HG03045 (cell line): ENCODE measurements around the gene ISOC1.

ENCODE experiments used
- ATAC-seq: cut with Tn5 transposase; IDR thresholded peaks from one replicate; pipeline ENCODE4 v1.9.1; 2021; ENCODE audit warnings: mild to moderate bottlenecking, moderate library complexity; ENCODE audit not compliant: unreplicated experiment

Gene ISOC1

GRCh38 chr5:129094924-129095899 lies 663 bp downstream of the ISOC1 start:
- ATAC-seq: peak; percentile 62

GRCh38 chr5:129096382-129096991 lies 1.9 kb downstream of the ISOC1 start:
- ATAC-seq: no peak

GRCh38 chr5:129097498-129098296 lies 3.1 kb downstream of the ISOC1 start:
- ATAC-seq: no peak

GRCh38 chr5:129098488-129099183 lies 4.1 kb downstream of the ISOC1 start:
- ATAC-seq: no peak

- no peak for ATAC-seq
These were observed 4.6 kb downstream of the ISOC1 start for GRCh38 chr5:129099184-129099569.

DNA sequence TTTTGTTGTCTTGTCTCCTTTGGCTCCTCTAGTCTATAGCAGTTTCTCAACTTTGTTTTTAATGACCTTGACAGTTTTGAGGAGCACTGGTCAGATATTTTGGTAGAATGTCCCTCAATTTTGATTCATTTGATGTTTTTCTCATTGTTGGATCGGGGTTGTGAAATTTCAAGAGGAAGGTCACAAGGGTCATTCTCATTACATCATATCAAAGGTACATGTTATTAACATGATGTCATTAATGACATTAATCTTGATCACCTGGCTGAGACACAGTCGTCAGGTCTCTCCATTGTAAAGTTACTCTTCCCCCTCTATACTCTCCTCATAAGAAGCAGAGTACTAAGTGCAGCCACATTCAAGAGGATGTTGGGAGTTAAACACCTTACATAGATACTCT lies 7.2 kb downstream of the ISOC1 start:
- ATAC-seq: no peak

DNA sequence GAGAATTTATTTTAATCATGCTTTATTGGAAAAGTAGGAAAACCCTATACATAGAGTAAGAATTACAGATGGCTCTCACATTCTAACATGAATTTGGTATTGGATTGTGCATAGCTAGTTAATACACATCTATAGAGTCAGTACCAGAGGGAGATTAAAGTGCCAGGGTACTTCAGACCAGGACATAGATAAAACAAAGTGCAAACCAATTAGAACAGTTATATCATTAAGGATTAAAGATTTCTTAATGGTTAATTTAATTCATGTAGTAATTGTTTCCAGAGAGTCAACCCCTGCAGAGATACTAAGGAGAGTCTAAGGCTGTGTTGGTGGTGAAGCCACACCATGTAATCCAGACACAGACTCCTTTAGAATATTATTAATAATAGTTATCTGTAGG lies 8.8 kb downstream of the ISOC1 start:
- no peak for ATAC-seq

GRCh38 chr5:129104915-129105455 lies 10.4 kb downstream of the ISOC1 start:
- no peak for ATAC-seq

- no peak for ATAC-seq
These were observed 13.1 kb downstream of the ISOC1 start for GRCh38 chr5:129107637-129108036.

GRCh38 chr5:129110742-129111141 lies 16.2 kb downstream of the ISOC1 start:
- no peak for ATAC-seq

DNA sequence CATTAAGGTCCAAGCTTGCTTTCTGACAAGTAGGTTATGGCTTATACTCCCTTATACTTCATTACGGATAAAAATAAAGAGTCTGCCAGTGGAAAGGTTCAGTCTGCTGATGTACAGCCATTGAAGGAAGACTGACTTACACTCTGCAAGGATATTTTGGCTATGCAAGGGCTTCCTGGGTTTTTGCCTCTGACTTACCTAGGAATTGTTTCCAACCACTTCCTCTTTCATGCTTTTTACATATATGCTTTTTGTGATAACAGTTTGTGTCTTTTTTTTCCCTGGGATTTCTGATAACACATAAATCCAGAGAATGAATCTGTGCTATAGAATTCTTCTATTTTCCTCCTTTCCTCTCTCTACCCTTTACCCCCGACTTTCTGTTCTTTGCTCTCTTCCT lies 16.8 kb downstream of the ISOC1 start:
- ATAC-seq: no peak

- no peak for ATAC-seq
These were observed 17.7 kb downstream of the ISOC1 start for GRCh38 chr5:129112295-129112694.

DNA sequence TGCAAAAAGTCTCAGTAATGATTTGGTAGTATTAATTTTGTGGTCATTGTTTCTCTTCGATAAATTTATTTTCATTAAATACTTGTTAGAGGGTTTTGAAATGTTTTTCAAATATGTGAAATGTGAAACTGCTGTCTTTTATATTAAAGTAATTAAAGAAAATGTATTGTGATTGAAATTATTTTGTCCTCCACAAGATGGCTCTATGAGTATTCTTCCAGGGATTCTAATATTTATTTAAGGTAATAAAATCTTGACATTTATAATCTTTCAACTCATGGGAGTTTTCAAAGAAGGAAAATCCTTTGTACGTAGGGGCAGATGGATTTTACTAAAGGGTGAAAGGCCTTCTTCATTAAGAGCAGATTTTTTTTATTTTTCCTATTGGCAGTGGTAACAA lies 19.3 kb downstream of the ISOC1 start:
- ATAC-seq: no peak

DNA sequence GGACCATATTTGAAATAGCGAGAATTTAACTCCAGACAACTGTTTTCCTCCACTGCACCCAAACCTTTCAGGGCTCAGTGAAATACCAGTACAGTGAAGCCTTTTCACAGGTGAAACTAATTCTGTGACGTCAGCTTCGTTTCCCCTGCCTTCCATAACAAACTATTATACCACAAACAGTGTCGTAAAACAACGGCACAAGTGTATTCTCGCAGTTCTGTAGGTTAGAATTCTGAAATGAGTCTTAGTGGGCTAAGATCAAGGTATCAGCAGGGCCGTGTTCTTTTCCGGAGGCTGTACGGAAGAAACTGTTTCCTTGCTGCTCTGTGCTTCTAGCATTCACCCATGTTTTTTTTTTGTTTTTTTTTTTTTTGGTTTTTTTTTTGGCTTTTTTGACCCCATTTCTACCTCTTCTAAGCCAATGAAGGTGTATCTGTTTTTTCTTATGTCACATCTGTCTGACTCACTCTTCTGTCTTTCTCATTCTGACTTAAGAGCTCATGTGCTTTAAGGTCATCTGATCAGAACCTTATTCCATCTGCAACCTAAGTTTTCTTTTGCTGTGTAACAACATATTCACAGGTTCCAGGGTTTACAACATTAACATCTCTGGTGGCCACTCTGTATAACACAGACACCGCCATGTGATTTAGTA lies 20.1 kb downstream of the ISOC1 start:
- no peak for ATAC-seq

GRCh38 chr5:129115680-129116079 lies 21.1 kb downstream of the ISOC1 start:
- ATAC-seq: no peak

- ATAC-seq: no peak
These were observed 22.2 kb downstream of the ISOC1 start for GRCh38 chr5:129116797-129117196.

DNA sequence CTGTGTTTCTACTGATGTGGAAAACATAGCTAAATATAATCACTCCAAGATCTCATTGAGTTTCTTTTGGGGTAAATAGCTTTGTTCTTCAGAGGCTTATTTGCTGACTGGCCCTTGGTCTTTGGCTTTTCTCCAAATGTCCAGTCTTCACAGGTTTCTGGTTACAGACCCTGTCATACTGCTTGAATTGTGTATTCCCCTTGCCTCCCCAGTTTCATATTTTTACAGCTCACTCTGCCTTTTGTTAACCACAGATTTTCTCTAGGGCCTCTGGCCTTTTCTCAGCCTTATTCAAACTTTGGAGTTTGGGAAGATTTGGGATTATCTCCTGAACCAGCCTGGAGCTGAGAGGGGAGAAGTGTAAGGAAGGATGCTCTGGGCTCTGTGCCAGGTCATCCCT lies 23.9 kb downstream of the ISOC1 start:
- no peak for ATAC-seq

DNA sequence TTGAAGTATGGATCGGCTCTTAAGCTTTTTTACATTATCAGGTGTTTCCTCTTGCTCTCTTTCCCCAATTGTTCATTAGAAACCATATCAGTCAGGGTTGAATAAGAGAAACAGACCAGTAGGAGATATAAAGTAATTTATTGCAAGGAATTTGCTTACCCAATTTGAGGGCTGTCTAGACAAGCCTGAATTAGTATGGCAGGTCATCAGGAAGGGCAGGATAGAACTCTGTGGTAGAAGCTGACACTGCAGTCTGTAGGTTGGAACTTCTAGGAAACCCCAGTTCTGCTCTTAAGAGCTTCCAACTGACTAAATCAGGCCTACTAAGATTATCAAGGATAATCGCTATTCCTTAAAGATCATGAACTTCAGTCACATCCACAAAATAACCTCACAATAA lies 24.3 kb downstream of the ISOC1 start:
- no peak for ATAC-seq

GRCh38 chr5:129120158-129120581 lies 25.6 kb downstream of the ISOC1 start:
- ATAC-seq: peak; percentile 82

DNA sequence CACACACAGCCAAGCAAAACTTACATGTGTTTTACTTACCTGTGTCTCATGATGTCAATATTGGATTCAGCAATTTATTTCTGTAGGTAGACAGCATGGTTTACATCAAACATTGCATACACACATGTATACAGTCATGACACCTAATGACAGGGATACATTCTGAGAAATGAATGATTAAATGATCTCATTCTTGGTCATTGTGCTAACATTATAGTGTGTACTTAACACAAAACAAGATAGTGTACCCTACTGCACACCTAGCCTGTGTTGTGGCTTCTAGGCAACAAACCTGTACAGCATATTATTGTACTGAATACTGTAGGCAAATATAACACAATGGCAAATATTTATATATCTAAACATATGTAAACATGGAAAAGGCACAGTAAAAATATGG lies 28.0 kb downstream of the ISOC1 start:
- no peak for ATAC-seq
